Measurements from ENCODE around the gene GLYAT.

Gene GLYAT

GRCh38 chr11:58731819-58732218 is at the start of gene GLYAT:
TSS of gene GLYAT (minus strand) at chr11:58731943. CDS start at chr11:58724496, 7,447 bp downstream.
- DNase-seq = no peak

GRCh38 chr11:58781345-58781744 is 49.6 kb upstream of the GLYAT start:
- no peak for DNase-seq

- no peak for DNase-seq
Observed at GRCh38 chr11:58780578-58780977, 48.8 kb upstream of the GLYAT start.

GRCh38 chr11:58776891-58777710 is 45.4 kb upstream of the GLYAT start:
- DNase-seq = no peak

- no peak for DNase-seq
Observed at GRCh38 chr11:58775066-58775708, 43.4 kb upstream of the GLYAT start.

- DNase-seq = no peak
Observed at GRCh38 chr11:58774164-58774593, 42.4 kb upstream of the GLYAT start.

- DNase-seq = no peak
Observed at GRCh38 chr11:58773337-58773736, 41.6 kb upstream of the GLYAT start.

GRCh38 chr11:58772329-58773285 is 40.9 kb upstream of the GLYAT start:
- no peak for DNase-seq

GRCh38 chr11:58771458-58771855 is 39.7 kb upstream of the GLYAT start:
- DNase-seq = no peak

GRCh38 chr11:58770627-58771457 is 39.1 kb upstream of the GLYAT start:
- no peak for DNase-seq

GRCh38 chr11:58770166-58770565 is 38.4 kb upstream of the GLYAT start:
- DNase-seq = no peak

GRCh38 chr11:58769308-58769707 is 37.6 kb upstream of the GLYAT start:
- no peak for DNase-seq

GRCh38 chr11:58768137-58768536 is 36.4 kb upstream of the GLYAT start:
- DNase-seq = no peak

GRCh38 chr11:58765078-58765477 is 33.3 kb upstream of the GLYAT start:
- no peak for DNase-seq

- no peak for DNase-seq
Observed at GRCh38 chr11:58763120-58763490, 31.4 kb upstream of the GLYAT start.

GRCh38 chr11:58762284-58763119 is 30.8 kb upstream of the GLYAT start:
- no peak for DNase-seq

- no peak for DNase-seq
Observed at GRCh38 chr11:58757439-58757838, 25.7 kb upstream of the GLYAT start.

GRCh38 chr11:58745705-58746364 is 14.1 kb upstream of the GLYAT start:
- no peak for DNase-seq

GRCh38 chr11:58744988-58745704 is 13.4 kb upstream of the GLYAT start:
- no peak for DNase-seq

Measured in right hindlimb (tissue), 1 donor.